HUDEP-2 (cell line): ENCODE data around the gene PDE12.
"Not testable (repeated sequence)": the region's sequence is repeated elsewhere in the genome, so short reads cannot be mapped to it uniquely, and the experiment has no call there.

Experiments used
- DNase-seq, 76 experiments: peaks; one replicate each; lab custom pipeline; 2025; ENCODE audit not compliant: unreplicated experiment in 76 of 76; lab: John Stamatoyannopoulos, UW

The PDE12 gene

DNA sequence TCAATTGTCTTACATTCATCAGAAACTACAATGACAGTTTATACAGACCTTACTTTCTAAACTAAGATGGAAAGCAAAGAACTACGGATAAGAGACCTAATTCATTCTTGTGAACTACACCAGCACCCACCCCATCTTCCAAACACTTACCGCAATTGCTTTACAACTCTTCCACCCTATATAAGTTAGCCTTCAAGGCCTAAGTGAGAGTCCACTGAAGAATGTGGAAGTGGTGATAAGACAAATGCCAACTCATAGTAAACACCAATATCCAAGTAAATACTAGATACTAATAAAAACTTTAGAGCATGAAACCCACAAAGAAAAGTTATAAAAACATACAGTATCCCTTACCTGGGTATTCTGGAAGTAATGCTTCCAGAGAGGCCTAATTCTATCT, 27.5 kb downstream of the PDE12 start:
- no peak for DNase-seq

- no peak for DNase-seq
Measured at GRCh38 chr3:57586778-57587177, 30.7 kb downstream of the PDE12 start.

- peak in 14 of 76 experiments; percentile 5 to 53 (median 19) for DNase-seq
Measured at GRCh38 chr3:57587905-57588304, 31.8 kb downstream of the PDE12 start.

GRCh38 chr3:57592306-57592705, 36.2 kb downstream of the PDE12 start:
- no peak for DNase-seq

GRCh38 chr3:57594144-57594543, 38.1 kb downstream of the PDE12 start:
- DNase-seq: no peak

GRCh38 chr3:57594576-57594975, 38.5 kb downstream of the PDE12 start:
- DNase-seq: no peak

- peak in 66 of 76 experiments; percentile 3 to 68 (median 38) for DNase-seq
Measured at GRCh38 chr3:57596495-57597126, 40.5 kb downstream of the PDE12 start.

- peak; percentile 26 to 100 (median 98) for DNase-seq
Measured at GRCh38 chr3:57597127-57597923, 41.3 kb downstream of the PDE12 start, which contains the start of gene ARF4. TSS of gene ARF4 (minus strand) at chr3:57597344. CDS start at chr3:57597140, 204 bp downstream.

- peak in 64 of 76 experiments; percentile 4 to 81 (median 46) for DNase-seq
Measured at GRCh38 chr3:57598765-57599360, 42.8 kb downstream of the PDE12 start.

DNA sequence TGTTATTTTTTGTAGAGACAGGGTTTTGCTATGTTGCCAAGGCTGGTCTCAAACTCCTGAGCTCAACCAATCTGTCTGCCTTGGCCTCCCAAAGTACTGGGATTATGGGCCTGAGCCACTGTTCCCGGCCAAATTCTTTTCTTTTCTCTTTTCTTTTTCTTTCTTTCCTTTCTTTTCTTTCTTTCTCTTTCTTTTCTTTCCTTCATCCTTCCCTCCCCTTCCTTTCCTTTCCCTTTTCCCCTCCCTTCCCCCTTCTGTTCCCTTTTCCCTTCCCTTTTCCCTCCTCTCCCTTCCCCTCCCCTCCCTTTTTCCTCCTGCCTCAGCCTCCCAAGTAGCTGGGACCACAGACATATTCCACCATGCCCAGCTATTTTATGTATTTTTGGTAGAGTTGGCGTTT, 44.1 kb downstream of the PDE12 start:
- DNase-seq: no peak

DNA sequence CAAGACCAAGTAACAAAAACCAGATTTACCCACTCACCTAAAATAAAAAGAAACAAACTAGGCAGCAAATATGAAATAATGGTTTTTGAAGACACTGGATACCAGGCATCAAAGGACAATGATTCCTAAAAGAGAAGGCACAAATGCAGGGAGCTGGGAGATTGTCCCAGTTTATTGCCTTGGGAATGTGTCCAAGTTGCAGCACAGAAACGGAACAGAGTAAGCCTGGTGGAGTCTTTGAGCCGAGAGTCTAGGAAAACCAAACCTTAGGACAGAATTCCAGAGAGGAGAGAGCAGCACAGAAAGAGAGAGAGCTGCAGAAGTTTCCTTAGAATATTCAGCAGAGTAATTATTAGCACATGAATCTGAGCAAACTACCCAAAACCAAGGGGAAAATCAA, 48.9 kb downstream of the PDE12 start:
- no peak for DNase-seq

DNA sequence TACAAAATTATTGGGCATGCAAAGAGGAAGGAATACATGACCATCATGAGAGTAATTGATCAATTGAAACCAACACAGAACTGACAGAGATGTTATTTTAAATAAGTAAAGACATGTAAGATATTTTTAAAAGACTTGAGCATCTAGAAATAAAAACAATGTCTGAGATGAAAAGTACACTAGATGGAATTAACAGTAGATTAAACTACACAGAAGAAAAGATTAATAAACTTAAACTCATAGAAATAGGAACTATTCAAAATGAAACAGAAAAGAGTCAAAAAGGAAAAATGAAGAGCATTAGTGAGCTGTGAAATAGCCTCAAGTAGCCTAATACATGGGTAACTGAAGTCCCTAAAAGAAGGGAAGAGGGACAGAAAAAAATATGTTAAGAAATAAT, 49.6 kb downstream of the PDE12 start:
- no peak for DNase-seq

GRCh38 chr3:57611870-57612269, 55.8 kb downstream of the PDE12 start:
- DNase-seq: not testable (repeated sequence)

GRCh38 chr3:57616233-57616632, 60.2 kb downstream of the PDE12 start:
- no peak for DNase-seq
